H1 (cell line): ENCODE measurements around the gene FAT3. TPM values are rescaled to one million over a fixed set of nuclear protein-coding genes. Genes with fewer than 3 reads are reported as not detected.

Experiments used
- CTCF ChIA-PET: fragments of 300-600 bp; sonication (Branson Sonifier 250); formaldehyde crosslinking; loops from one replicate; lab custom pipeline; 2021; ENCODE audit not compliant: partially characterized antibody; lab: Charles Lee
- POLR2A ChIA-PET: fragments of 300-600 bp; sonication (Branson Sonifier 250); formaldehyde crosslinking; loops from one replicate; lab custom pipeline; 2021; ENCODE audit warnings: inconsistent platforms; ENCODE audit not compliant: partially characterized antibody; lab: Charles Lee
- DNase-seq, 2 experiments: peaks; one replicate each; pipeline versions ENCODE4 v3.0.0 to v3.0.0-alpha.2; 2010 to 2022; ENCODE audit warnings: low spot score in 2 of 2, low read depth in 1 of 2, mixed read lengths in 1 of 2
- FAIRE-seq: peaks from 2 replicates; lab custom pipeline; 2011; peaks lifted over from hg19 to GRCh38; lab: Jason Lieb, UNC
- H2AFZ ChIP-seq: 2 replicates; pipeline ENCODE4 v1.8.1; 2012; ENCODE audit warnings: low read length, inconsistent platforms
- H2AK5ac ChIP-seq: 2 replicates; pipeline ENCODE4 v1.6.1; 2013; ENCODE audit warnings: low read depth, low read length
- H2BK120ac ChIP-seq: replicated peaks from 2 replicates; pipeline ENCODE3; 2013; ENCODE audit warnings: low read depth, low read length, inconsistent platforms
- H2BK12ac ChIP-seq: 2 replicates; pipeline ENCODE4 v1.6.1; 2013; ENCODE audit warnings: low read depth, low read length
- H2BK15ac ChIP-seq: 2 replicates; pipeline ENCODE4 v1.6.1; 2013; ENCODE audit warnings: low read length
- H2BK20ac ChIP-seq: 2 replicates; pipeline ENCODE4 v1.6.1; 2013; ENCODE audit warnings: low read length
- H2BK5ac ChIP-seq: 2 replicates; pipeline ENCODE4 v1.6.1; 2013; ENCODE audit warnings: low read depth, low read length
- H3K14ac ChIP-seq: 2 replicates; pipeline ENCODE4 v1.6.1; 2013; ENCODE audit warnings: inconsistent platforms; ENCODE audit not compliant: insufficient read length
- H3K18ac ChIP-seq: 2 replicates; pipeline ENCODE4 v1.6.1; 2013; ENCODE audit warnings: low read length; ENCODE audit errors: extremely low read depth
- H3K23ac ChIP-seq: 2 replicates; pipeline ENCODE4 v1.6.1; 2013; ENCODE audit warnings: inconsistent platforms; ENCODE audit not compliant: insufficient read length
- H3K23me2 ChIP-seq: 2 replicates; pipeline ENCODE4 v1.6.1; 2013; ENCODE audit warnings: low read depth, low read length
- H3K27ac ChIP-seq: 2 replicates; pipeline ENCODE4 v1.6.1; 2011; ENCODE audit warnings: low read depth, low read length, inconsistent platforms
- H3K27me3 ChIP-seq, 4 experiments: replicated peaks in 1 of 4; 1 replicate in 1 of 4; 2 replicates in 3 of 4; pipeline versions ENCODE4 v1.6.1 to v1.8.1; 2011 to 2013; ENCODE audit warnings: low read length in 3 of 4, mild to moderate bottlenecking in 3 of 4, inconsistent platforms in 2 of 4, mixed read lengths in 2 of 4, moderate library complexity in 1 of 4; ENCODE audit not compliant: control insufficient read depth in 3 of 4, insufficient read depth in 3 of 4; ENCODE audit errors: extremely low read depth in 1 of 4
- H3K36me3 ChIP-seq, 4 experiments: 2 replicates each; pipeline versions ENCODE4 v1.6.1 to v1.8.1; 2011 to 2013; ENCODE audit warnings: mild to moderate bottlenecking in 4 of 4, low read length in 3 of 4, moderate library complexity in 2 of 4, control low read depth in 1 of 4, inconsistent platforms in 1 of 4; ENCODE audit not compliant: insufficient read depth in 4 of 4, control insufficient read depth in 2 of 4
- H3K4ac ChIP-seq: replicated peaks from 2 replicates; pipeline ENCODE3; 2013; ENCODE audit warnings: low read length, low read depth, mixed read lengths, inconsistent platforms; ENCODE audit not compliant: insufficient read length
- H3K4me1 ChIP-seq, 4 experiments: replicated peaks in 1 of 4; 1 replicate in 1 of 4; 2 replicates in 3 of 4; pipeline versions ENCODE4 v1.6.1 to v1.8.1; 2011 to 2013; ENCODE audit warnings: low read length in 3 of 4, inconsistent platforms in 2 of 4, mixed read lengths in 1 of 4; ENCODE audit not compliant: insufficient read depth in 4 of 4, control insufficient read depth in 3 of 4
- H3K4me2 ChIP-seq, 2 experiments: 2 replicates each; pipeline versions ENCODE4 v1.6.1 to v1.8.1; 2011 to 2013; ENCODE audit warnings: low read depth in 2 of 2, low read length in 2 of 2, control low read depth in 1 of 2, inconsistent platforms in 1 of 2, mild to moderate bottlenecking in 1 of 2; ENCODE audit not compliant: insufficient read depth in 1 of 2
- H3K4me3 ChIP-seq, 4 experiments: fragments of 200-600, 300-600 bp in 1 of 4; sonication (generic), shearing (Covaris generic), sonication (Bioruptor Twin) in 1 of 4; 2 replicates each; pipeline versions ENCODE4 v1.5.1 to v1.8.1; 2011 to 2016; ENCODE audit warnings: low read length in 4 of 4, low read depth in 3 of 4, control low read depth in 2 of 4, inconsistent platforms in 2 of 4, mild to moderate bottlenecking in 2 of 4, mixed read lengths in 1 of 4, moderate library complexity in 1 of 4; ENCODE audit not compliant: insufficient read depth in 2 of 4; ENCODE audit errors: extremely low read depth in 1 of 4
- H3K56ac ChIP-seq: replicated peaks from 2 replicates; pipeline ENCODE3; 2013; ENCODE audit warnings: low read depth, mild to moderate bottlenecking, mixed read lengths, low read length, inconsistent platforms; ENCODE audit not compliant: insufficient read length
- H3K79me1 ChIP-seq: 2 replicates; pipeline ENCODE4 v1.6.1; 2013; ENCODE audit warnings: low read depth, low read length, control low read depth
- H3K79me2 ChIP-seq, 2 experiments: 2 replicates each; pipeline versions ENCODE4 v1.6.1 to v1.8.1; 2012 to 2013; ENCODE audit warnings: low read length in 2 of 2, mild to moderate bottlenecking in 2 of 2, inconsistent platforms in 1 of 2; ENCODE audit not compliant: insufficient read depth in 2 of 2, control insufficient read depth in 1 of 2
- H3K9ac ChIP-seq, 4 experiments: replicated peaks in 1 of 4; 1 replicate in 1 of 4; 2 replicates in 3 of 4; pipeline versions ENCODE4 v1.6.1 to v1.8.1; 2011 to 2013; ENCODE audit warnings: low read depth in 3 of 4, low read length in 3 of 4, control low read depth in 2 of 4, mild to moderate bottlenecking in 2 of 4, moderate library complexity in 2 of 4, inconsistent platforms in 1 of 4; ENCODE audit errors: extremely low read depth in 1 of 4
- H3K9me3 ChIP-seq, 2 experiments: 2 replicates each; pipeline versions ENCODE4 v1.6.1 to v1.8.1; 2012 to 2013; ENCODE audit warnings: mild to moderate bottlenecking in 2 of 2, moderate library complexity in 2 of 2, control low read depth in 1 of 2, inconsistent platforms in 1 of 2, low read depth in 1 of 2, low read length in 1 of 2, mixed read lengths in 1 of 2; ENCODE audit not compliant: insufficient read depth in 2 of 2
- H4K20me1 ChIP-seq, 2 experiments: replicated peaks in 1 of 2; 2 replicates each; pipeline versions ENCODE3 to v1.8.1; 2011 to 2013; ENCODE audit warnings: inconsistent platforms in 2 of 2, low read length in 2 of 2, mild to moderate bottlenecking in 1 of 2; ENCODE audit not compliant: insufficient read depth in 2 of 2, control insufficient read depth in 1 of 2
- H4K5ac ChIP-seq: 2 replicates; pipeline ENCODE4 v1.6.1; 2013; ENCODE audit warnings: low read length, low read depth, mixed read lengths, inconsistent platforms; ENCODE audit not compliant: insufficient read length
- H4K8ac ChIP-seq: 2 replicates; pipeline ENCODE4 v1.8.0; 2013; ENCODE audit warnings: mild to moderate bottlenecking, moderate library complexity, low read length, inconsistent platforms; ENCODE audit not compliant: insufficient read depth; ENCODE audit errors: extremely low read depth
- H4K91ac ChIP-seq: replicated peaks from 2 replicates; pipeline ENCODE3; 2013; ENCODE audit warnings: low read length, mixed read lengths, inconsistent platforms; ENCODE audit not compliant: insufficient read length
- JUN ChIP-seq: IDR thresholded peaks from 2 replicates; pipeline ENCODE4 v1.6.1; 2011; ENCODE audit warnings: low read depth, mild to moderate bottlenecking, improper control_type of control experiment, low read length
- MAX ChIP-seq: IDR thresholded peaks from 2 replicates; pipeline ENCODE4 v1.6.1; 2012; ENCODE audit warnings: inconsistent platforms
- NRF1 ChIP-seq: IDR thresholded peaks from 2 replicates; pipeline ENCODE4 v1.6.1; 2011; ENCODE audit warnings: mild to moderate bottlenecking, low read depth, low read length, improper control_type of control experiment
- RXRA ChIP-seq: IDR thresholded peaks from 2 replicates; pipeline ENCODE4 v1.6.1; 2011; ENCODE audit warnings: low read depth, mild to moderate bottlenecking, low read length, moderate library complexity; ENCODE audit not compliant: insufficient read depth
- SUZ12 ChIP-seq: fragments of 200-600 bp; sonication (generic); IDR thresholded peaks from 2 replicates; pipeline ENCODE4 v1.6.1; 2012; ENCODE audit warnings: mild to moderate bottlenecking, inconsistent platforms, low read length, moderate library complexity, mixed read lengths
- TBP ChIP-seq: IDR thresholded peaks from 2 replicates; pipeline ENCODE4 v1.6.1; 2011; ENCODE audit warnings: low read depth, low read length, improper control_type of control experiment
- TCF12 ChIP-seq: IDR thresholded peaks from 2 replicates; pipeline ENCODE4 v1.6.1; 2011; ENCODE audit warnings: low read depth, mild to moderate bottlenecking, low read length
- WGBS, 2 experiments: shearing (Covaris generic) in 1 of 2; methylation state at CpG; one replicate each; pipeline versions ENCODE4 v1.1.6 to v1.1.7; 2013 to 2015; ENCODE audit warnings: low lambda C conversion rate in 2 of 2, mixed read lengths in 2 of 2, inconsistent platforms in 1 of 2, low coverage in 1 of 2, missing lambda C conversion rate in 1 of 2; ENCODE audit not compliant: insufficient replicate concordance in 2 of 2, insufficient coverage in 1 of 2, insufficient read length in 1 of 2; ENCODE audit errors: extremely low coverage in 1 of 2, missing lambda C conversion rate in 1 of 2; 5-methylcytosine and 5-hydroxymethylcytosine counted together
- polyA plus RNA-seq, 7 experiments: library from polyadenylated mRNA; depleted of rRNA in 3 of 7; stranded (reverse) in 5 of 7; unstranded in 2 of 7; fragments of >200 nt in 5 of 7; fragments of 200-250 nt in 2 of 7; gene quantifications; 1 replicate in 5 of 7; 2 replicates in 1 of 7; 4 replicates in 1 of 7; pipeline versions ENCODE4 v1.2.1 to v1.2.3, GENCODE V29; 2011 to 2013; ENCODE audit warnings: missing spikeins in 2 of 7, mixed read lengths in 2 of 7
- total RNA-seq: library from RNA; stranded (reverse); fragmentation: NEBNext Ultra II Directional; extraction: Animal tissue kit (Norgen Biotek cat#: 25700); gene quantifications from 2 replicates; pipeline ENCODE4 v1.2.1, GENCODE V29; 2021

Gene FAT3
- total and polyA plus RNA-seq, 2 of the 8 experiments (the other 6 are each of a cell fraction or from before 2014, with no cell fraction given) = 7.2 to 18.4 TPM

DNA sequence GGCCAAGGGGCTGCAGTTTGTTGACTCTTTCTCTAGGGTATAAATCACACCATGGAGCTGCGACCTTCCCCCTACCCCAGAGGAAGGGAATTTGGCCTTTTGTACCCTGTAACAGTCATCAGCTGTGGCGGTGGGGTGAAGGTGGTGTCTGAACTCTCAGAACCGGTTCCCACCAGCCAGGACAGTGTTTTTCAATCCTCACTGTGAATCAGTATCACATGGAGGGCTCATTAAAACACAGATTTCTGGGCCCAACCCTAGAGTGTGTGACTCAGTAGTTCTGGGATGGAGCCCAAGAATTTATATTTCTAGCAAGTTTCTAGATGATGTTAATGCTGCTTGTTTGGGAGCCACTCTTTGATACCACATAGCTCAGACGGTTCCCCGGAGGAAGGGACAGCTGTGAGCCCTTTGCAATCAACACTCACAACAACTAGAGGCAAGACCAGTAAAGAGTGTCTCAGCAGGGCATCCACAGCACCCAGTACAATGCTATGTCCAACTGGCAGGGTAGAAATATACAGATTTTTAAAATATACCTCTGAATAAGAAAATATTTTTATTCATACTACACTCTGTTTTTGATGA, 43.9 kb upstream of the FAT3 start:
- 85% methylated on average over 5 of the region's 5 CpGs; no CpG with 5 or more reads in 1 of the 2 experiments for WGBS, 2 experiments

More for the DNA sequence above, 43.9 kb upstream of the FAT3 start:
- H2BK20ac ChIP-seq = no peak overlapping the region
- ChIA-PET POLR2A (no interaction called here), CTCF (interaction anchor here (0.6 to 1.7 kb wide), 5 partner anchors 16 to 228 kb away, joined by 3 read pairs; no protein-coding TSS in a partner anchor)
- no peak overlapping the region for H2BK120ac ChIP-seq
- H2BK5ac ChIP-seq = no peak overlapping the region
- no peak overlapping the region for H3K4ac ChIP-seq
- no peak overlapping the region for H2BK15ac ChIP-seq
- no peaks in the 10 kb centered on the region for H3K79me1 ChIP-seq
- no peaks in the 10 kb centered on the region for H4K20me1 ChIP-seq
- H2BK12ac ChIP-seq = 0 out of 2 replicates have a peak overlapping the region, but pooled peaks have one; percentile 62
- peak overlapping the region; percentile 43 for H2AFZ ChIP-seq
- no peaks in the 10 kb centered on the region for H3K9me3 ChIP-seq
- H3K56ac ChIP-seq = no peak overlapping the region
- H3K4me2 ChIP-seq = no peak overlapping the region; a peak in 1 of 4 replicates
- H3K14ac ChIP-seq = no peak overlapping the region
- H2AK5ac ChIP-seq = no peak overlapping the region
- H3K9ac ChIP-seq = no peak overlapping the region
- no peak for DNase-seq
- no peak for TF ChIP-seq MAX
- no peak for TF ChIP-seq JUN
- no peak for TF ChIP-seq RXRA
- TF ChIP-seq TCF12 = no peak
- no peak for TF ChIP-seq NRF1
- TF ChIP-seq SUZ12 = no peak
- no peak for TF ChIP-seq TBP
- no peaks in the 10 kb centered on the region for H3K36me3 ChIP-seq
- peaks cover 0 to 1% (median 0%) of the 10 kb centered on the region in 4 experiments; a peak in 1 of 7 replicates for H3K27me3 ChIP-seq
- no peaks in the 10 kb centered on the region for H3K23me2 ChIP-seq
- no peak overlapping the region for H3K18ac ChIP-seq
- no peak overlapping the region for H4K8ac ChIP-seq
- H3K79me2 ChIP-seq = no peaks in the 10 kb centered on the region
- H4K91ac ChIP-seq = no peak overlapping the region
- H4K5ac ChIP-seq = no peak overlapping the region
- no peak for FAIRE-seq
- no peak overlapping the region for H3K23ac ChIP-seq
- no peak overlapping the region for H3K27ac ChIP-seq
- no peak overlapping the region for H3K4me3 ChIP-seq
- no peaks in the 10 kb centered on the region for H3K4me1 ChIP-seq
